Naive B cell (primary cell): ENCODE results near the gene FBXL14. TPM values are rescaled to one million over a fixed set of nuclear protein-coding genes. Genes with fewer than 3 reads are reported as not detected.

Experiments
- ATAC-seq, 2 donors: fragments of 150-1000 bp; cut with Tn5 transposase; 2 replicates each; pipeline ENCODE4 v1.10.0; 2021; ENCODE audit warnings: low read depth in 2 of 2, mild to moderate bottlenecking in 2 of 2, moderate library complexity in 2 of 2
- DNase-seq: peaks from one replicate; pipeline ENCODE4 v3.0.0; 2022
- H3K27ac Mint-ChIP-seq, 6 donors: one replicate each; pipeline ENCODE4 v1.8.0; 2020 to 2022; ENCODE audit warnings: mild to moderate bottlenecking in 6 of 6, mixed read lengths in 6 of 6, moderate library complexity in 5 of 6, inconsistent platforms in 2 of 6
- H3K27me3 Mint-ChIP-seq, 3 donors: one replicate each; pipeline ENCODE4 v1.8.0; 2021 to 2022; ENCODE audit warnings: mixed read lengths in 3 of 3, mild to moderate bottlenecking in 1 of 3
- H3K36me3 Mint-ChIP-seq, 2 donors: one replicate each; pipeline ENCODE4 v1.8.0; 2020 to 2022; ENCODE audit warnings: mixed read lengths in 2 of 2, inconsistent platforms in 1 of 2, mild to moderate bottlenecking in 1 of 2
- H3K4me1 Mint-ChIP-seq, 3 donors: one replicate each; pipeline ENCODE4 v1.8.0; 2020 to 2022; ENCODE audit warnings: mixed read lengths in 3 of 3, inconsistent platforms in 1 of 3, mild to moderate bottlenecking in 1 of 3, moderate library complexity in 1 of 3
- H3K4me3 Mint-ChIP-seq, 8 donors: one replicate each; pipeline ENCODE4 v1.8.0; 2020 to 2022; ENCODE audit warnings: mild to moderate bottlenecking in 8 of 8, mixed read lengths in 8 of 8, moderate library complexity in 8 of 8, inconsistent platforms in 2 of 8
- H3K9me3 Mint-ChIP-seq, 7 donors: one replicate each; pipeline ENCODE4 v1.8.0; 2020 to 2022; ENCODE audit warnings: mixed read lengths in 7 of 7, mild to moderate bottlenecking in 5 of 7, inconsistent platforms in 2 of 7, moderate library complexity in 1 of 7
- polyA plus RNA-seq, 6 donors: library from polyadenylated mRNA; unstranded; fragments of 300-500 nt; fragmentation: Illumina TruSeq; gene quantifications; one replicate each; pipeline ENCODE4 v1.2.3, GENCODE V29; 2021; ENCODE audit warnings: low read depth in 6 of 6

FBXL14 gene
- polyA plus RNA-seq, 6 donors from 2014 or later = 11.2 to 20.6 (median 14.6) TPM

DNA sequence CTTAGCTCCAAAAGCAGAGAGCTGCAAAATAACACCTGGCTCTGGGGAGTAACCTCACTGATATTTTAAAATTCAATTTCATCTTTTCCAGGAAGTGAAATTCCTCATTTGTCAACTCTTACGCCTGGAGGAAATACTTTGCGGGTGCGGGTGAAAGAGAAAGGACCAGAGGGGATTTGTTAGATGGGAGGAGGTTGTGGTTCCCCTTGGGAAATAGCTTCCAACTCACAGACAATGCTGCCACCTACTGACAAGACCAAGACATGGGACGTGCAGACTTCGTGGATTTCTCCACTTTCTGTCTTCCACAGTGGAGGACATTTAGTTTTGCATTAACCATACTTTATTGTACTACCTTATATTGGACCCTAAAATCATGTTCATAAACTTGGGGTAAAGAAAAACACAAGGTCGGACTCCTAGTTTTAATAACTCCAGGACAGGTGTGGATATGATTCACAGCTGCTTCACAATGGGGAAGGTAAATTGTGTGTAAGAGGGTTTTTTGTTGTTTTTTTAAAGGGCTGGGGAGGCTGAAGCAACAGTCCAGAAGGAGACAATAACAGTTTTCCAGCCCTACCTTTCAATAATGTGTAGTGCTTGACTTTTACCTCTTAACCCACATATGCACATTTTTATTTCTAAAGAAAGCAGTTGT lies 10.8 kb downstream of the FBXL14 start:
- Mint-ChIP-seq H3K27me3 (no peaks in the 10 kb centered on the region), H3K9me3 (no peaks in the 10 kb centered on the region), H3K4me1 (peaks cover 8 to 18% (median 16%) of the 10 kb centered on the region in 3 donors), H3K27ac (peak overlapping the region in 4 of 6 donors; percentile 3 to 76 (median 40)), H3K4me3 (peak overlapping the region in 7 of 8 donors; percentile 38 to 82 (median 65)), H3K36me3 (no peaks in the 10 kb centered on the region)
- ATAC-seq = peak; percentile 83 to 97
- DNase-seq = peak; percentile 74

DNA sequence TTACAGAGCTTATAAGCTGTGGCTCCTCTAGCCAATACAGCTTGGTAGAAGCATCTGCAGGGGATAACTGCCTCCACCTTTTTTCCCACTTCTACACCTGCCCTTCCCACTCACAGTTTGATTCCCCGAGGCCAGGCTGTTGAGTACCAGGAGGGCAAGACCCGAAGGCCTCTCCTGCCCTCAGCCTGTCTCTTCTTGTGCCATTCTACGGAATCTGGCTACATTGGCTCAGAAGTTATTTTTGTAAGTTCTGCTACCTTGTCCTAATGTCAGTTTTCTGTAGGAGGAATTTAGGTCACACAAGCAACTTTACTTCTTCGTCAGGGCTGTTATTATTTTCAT lies 11.7 kb downstream of the FBXL14 start:
- H3K27ac Mint-ChIP-seq = no peak overlapping the region
- H3K9me3 Mint-ChIP-seq = no peaks in the 10 kb centered on the region
- no peaks in the 10 kb centered on the region for H3K36me3 Mint-ChIP-seq
- no peaks in the 10 kb centered on the region for H3K27me3 Mint-ChIP-seq
- no peak for ATAC-seq
- no peak for DNase-seq
- H3K4me3 Mint-ChIP-seq = no peak overlapping the region
- peaks cover under 1 to 11% (median 9%) of the 10 kb centered on the region in 3 donors for H3K4me1 Mint-ChIP-seq

DNA sequence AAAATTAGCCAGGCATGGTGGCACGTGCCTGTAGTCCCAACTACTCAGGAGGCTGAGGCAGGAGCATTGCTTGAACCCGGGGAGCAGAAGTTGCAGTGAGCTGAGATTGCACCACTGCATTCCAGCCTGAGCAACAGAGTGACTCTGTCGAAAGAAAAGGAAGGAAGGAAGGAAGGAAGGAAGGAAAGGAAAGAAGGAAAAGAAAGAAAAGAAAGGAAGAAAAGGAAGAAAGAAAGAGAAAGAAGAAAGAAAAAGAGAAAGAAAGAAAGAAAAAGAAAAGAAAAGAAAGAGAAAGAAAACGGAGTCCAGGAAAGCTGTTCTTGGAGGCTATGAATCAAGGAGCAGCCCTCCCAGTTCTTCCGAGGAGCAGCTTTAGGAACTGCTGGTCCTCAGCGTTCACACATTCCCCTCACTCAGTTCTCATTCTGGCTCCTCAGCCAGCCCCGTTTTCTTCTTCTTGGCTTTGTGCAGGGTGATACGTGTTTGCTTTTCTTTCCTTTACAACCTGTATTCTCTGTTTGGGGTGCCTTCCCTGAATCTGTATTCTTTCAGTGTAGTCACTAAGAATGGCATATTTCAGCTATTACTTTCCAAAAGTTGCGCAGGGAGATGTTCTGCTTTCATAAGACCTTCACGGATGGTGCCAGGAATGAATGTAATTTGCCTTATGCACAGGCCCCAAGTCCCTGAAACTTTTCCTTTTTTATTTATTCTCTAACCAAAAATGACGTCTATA lies 12.2 kb downstream of the FBXL14 start:
- Mint-ChIP-seq H3K27ac (no peak overlapping the region), H3K4me3 (peak overlapping the region in 2 of 8 donors; percentile 29 to 37), H3K9me3 (no peaks in the 10 kb centered on the region), H3K36me3 (no peaks in the 10 kb centered on the region), H3K4me1 (peaks cover 0 to 11% (median 8%) of the 10 kb centered on the region in 3 donors), H3K27me3 (no peaks in the 10 kb centered on the region)
- ATAC-seq (no peak), DNase-seq (no peak)

DNA sequence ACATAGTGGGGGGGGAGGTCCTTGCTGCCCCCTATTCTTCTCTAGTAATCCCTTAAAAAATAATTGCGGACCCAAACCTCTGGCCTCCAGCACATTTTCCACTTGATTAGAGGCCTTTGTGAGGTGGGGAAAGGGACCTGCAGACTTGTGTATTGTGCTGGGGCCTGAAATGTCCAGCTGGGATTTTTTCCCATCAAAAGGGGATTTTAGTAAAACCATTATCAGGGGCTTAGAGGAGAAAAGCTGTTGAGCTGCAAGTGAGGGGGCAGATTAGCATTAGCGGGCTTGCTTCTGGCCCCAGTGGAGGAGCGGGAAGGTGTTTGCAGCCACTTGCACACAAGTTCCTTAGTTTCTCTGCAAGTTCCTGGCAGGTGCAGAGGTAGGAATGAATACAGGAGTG lies 13.9 kb downstream of the FBXL14 start:
- H3K9me3 Mint-ChIP-seq = no peaks in the 10 kb centered on the region
- peaks cover 0 to 14% (median 8%) of the 10 kb centered on the region in 3 donors for H3K4me1 Mint-ChIP-seq
- ATAC-seq = no peak
- H3K27ac Mint-ChIP-seq = peak overlapping the region in 1 of 6 donors; percentile 35
- H3K27me3 Mint-ChIP-seq = no peaks in the 10 kb centered on the region
- no peak for DNase-seq
- H3K4me3 Mint-ChIP-seq = no peak overlapping the region
- no peaks in the 10 kb centered on the region for H3K36me3 Mint-ChIP-seq

DNA sequence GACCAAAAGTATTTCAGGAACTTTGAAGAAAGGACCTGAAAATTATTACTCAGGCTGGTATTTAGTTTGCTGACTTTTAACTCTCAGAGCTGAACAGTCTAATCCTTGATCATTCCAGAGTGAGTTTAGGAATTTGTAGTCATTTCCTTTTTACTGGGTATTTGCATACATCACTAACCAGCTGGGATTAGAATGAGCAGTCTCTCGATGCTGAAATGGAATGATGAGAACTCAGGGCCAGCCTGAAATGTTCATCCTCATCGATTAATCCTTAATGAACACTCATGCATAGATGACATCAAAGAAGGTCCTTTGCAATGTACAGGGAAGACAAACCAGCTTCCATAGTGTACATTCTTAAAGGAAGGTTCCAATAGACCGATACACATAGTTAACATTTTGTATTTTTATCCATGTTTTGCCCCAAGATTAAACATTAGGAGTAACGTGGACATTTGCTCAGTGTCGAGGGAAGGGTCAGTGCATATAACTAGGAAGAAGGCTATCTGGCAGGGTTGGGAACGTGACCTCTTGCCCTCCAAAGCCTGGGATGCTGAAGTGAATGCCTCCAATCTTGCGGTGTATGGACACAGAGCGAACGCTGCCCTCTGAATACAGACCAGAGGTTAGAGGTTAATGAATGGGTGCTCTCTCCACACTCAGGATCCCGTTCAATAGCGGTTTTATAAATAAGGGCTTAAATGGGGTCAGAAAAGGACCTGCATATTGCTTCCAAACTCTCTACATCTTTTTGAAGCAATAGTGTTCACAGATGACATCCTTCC lies 14.5 kb downstream of the FBXL14 start:
- ATAC-seq (no peak), DNase-seq (no peak)
- no peaks in the 10 kb centered on the region for H3K36me3 Mint-ChIP-seq
- no peak overlapping the region for H3K27ac Mint-ChIP-seq
- peaks cover 0 to 18% (median 8%) of the 10 kb centered on the region in 3 donors for H3K4me1 Mint-ChIP-seq
- no peak overlapping the region for H3K4me3 Mint-ChIP-seq
- no peaks in the 10 kb centered on the region for H3K27me3 Mint-ChIP-seq
- no peaks in the 10 kb centered on the region for H3K9me3 Mint-ChIP-seq

DNA sequence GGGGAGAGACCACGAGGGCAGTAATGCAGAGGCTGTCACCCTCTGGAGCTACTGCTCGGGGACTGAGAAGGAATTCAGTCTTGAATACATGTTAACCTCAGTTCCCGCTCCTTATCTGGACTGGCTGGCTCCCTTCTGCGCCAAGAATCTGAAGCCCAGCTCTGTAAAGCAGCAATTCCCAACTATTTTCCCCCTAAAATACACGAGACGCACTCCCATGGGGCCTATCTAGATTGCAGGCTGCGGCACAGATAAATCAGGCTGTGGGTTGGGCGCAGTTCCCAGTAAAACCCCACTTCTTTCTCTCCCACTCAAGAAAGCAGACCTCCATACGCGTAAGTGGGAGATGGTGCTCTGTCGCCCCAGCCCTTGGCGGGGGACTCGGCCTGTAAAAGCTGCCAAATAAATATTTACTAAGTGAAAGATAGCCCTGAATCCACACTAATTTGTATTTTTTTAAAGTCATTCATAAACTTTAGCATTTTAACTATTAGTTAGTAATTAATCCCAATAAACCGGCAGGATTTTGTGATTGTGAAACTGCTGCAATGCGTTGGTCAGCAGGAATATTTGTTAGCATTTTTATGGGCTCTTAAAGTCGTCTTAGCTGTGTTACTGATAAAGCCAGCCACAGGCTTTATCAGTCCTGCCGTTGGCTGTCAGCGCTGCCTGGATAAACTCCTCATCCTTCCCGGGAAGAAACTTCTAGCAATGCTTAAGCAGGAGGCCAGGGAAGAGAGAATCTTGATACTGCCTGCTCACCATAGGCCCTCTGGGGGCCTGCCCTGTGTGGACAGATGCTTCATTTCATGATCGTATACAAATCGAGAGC lies 17.8 kb downstream of the FBXL14 start:
- H3K4me3 Mint-ChIP-seq = no peak overlapping the region
- ATAC-seq (no peak), DNase-seq (no peak)
- peaks cover 4 to 9% of the 10 kb centered on the region in 2 donors for H3K36me3 Mint-ChIP-seq
- peaks cover 0 to 18% (median 0%) of the 10 kb centered on the region in 3 donors for H3K27me3 Mint-ChIP-seq
- H3K4me1 Mint-ChIP-seq = peaks cover 0 to 11% (median 11%) of the 10 kb centered on the region in 3 donors
- peaks cover 0 to 1% (median 0%) of the 10 kb centered on the region in 7 donors for H3K9me3 Mint-ChIP-seq
- H3K27ac Mint-ChIP-seq = peak overlapping the region in 1 of 6 donors; percentile 28

DNA sequence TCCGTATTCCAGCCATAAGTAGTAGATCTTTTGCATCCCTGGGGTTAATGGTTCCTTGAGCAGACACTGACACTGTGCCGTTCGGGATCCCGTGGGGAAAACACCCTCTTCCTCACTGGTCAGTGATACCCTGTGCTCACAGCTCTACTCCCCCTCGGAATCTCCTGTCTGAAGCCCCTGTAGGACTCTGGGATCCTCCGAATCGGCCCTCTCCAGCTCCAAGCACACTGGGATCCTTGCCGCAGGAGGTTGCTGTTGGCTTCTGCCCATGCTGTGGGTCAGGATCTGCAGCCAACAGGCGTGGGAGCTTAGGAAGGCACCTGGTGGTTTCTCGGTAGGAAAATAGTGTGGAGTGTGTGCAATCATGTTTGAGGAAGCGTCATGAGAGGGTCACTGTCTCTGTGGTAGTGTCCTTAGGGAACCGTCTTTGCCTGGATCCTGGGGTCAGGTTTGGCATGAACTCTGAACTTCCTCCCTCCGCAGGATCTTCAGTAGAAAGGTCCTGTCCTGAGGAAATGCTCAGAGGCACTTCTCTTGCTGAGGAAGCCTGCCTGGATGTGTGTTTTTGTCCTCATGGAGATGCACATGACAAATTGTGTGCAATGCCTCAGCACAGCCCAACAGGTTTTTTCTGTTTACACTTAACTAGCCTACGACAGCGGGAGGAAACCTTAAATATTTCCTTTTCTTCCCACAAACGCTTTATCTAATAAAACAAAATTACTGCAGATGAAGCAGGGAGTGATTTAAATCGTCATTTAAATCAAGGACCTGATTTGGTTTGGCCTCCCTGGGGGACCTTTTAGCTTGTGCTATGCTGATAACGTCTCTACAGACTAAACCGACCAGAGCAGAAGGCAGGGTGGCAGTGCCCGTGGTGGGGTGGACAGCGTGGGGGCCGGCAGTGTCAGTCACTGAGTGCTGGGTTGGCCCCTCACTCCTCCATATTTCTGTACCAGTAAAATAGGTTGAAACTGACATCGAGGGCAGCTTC lies 18.7 kb downstream of the FBXL14 start:
- peak overlapping the region in 4 of 6 donors; percentile 51 to 82 (median 80) for H3K27ac Mint-ChIP-seq
- ATAC-seq (no peak), DNase-seq (no peak)
- peaks cover 0 to 11% (median 11%) of the 10 kb centered on the region in 3 donors for H3K4me1 Mint-ChIP-seq
- peaks cover 0 to 1% (median 0%) of the 10 kb centered on the region in 7 donors for H3K9me3 Mint-ChIP-seq
- H3K4me3 Mint-ChIP-seq = peak overlapping the region in 1 of 8 donors; percentile 26
- peaks cover 0 to 19% (median 0%) of the 10 kb centered on the region in 3 donors for H3K27me3 Mint-ChIP-seq
- H3K36me3 Mint-ChIP-seq = peaks cover 4 to 9% of the 10 kb centered on the region in 2 donors

DNA sequence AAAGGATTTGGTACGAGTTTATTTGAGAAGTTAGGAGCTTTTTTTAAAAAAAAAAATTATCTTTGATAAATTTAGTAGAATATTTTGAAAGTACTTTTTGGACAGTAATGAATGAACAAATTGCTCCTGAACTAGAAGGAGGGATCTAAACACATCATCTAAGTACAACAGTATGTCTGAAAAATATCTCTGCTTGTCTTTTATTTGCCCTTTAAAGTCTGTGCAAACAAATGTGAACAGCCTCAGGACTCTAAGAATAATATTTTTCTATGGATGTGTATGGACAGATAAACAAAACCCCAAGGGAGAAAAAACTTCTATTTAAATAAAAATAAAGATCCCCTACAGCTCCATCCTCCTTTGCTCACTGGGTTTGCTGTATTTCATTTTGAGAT lies 19.5 kb downstream of the FBXL14 start:
- DNase-seq (no peak), ATAC-seq (no peak)
- Mint-ChIP-seq H3K27ac (peak overlapping the region in 2 of 6 donors; percentile 65 to 79), H3K36me3 (peaks cover 4 to 9% of the 10 kb centered on the region in 2 donors), H3K27me3 (peaks cover 0 to 26% (median 0%) of the 10 kb centered on the region in 3 donors), H3K9me3 (peaks cover 0 to 1% (median 0%) of the 10 kb centered on the region in 7 donors), H3K4me3 (no peak overlapping the region), H3K4me1 (peaks cover 0 to 11% (median 11%) of the 10 kb centered on the region in 3 donors)

DNA sequence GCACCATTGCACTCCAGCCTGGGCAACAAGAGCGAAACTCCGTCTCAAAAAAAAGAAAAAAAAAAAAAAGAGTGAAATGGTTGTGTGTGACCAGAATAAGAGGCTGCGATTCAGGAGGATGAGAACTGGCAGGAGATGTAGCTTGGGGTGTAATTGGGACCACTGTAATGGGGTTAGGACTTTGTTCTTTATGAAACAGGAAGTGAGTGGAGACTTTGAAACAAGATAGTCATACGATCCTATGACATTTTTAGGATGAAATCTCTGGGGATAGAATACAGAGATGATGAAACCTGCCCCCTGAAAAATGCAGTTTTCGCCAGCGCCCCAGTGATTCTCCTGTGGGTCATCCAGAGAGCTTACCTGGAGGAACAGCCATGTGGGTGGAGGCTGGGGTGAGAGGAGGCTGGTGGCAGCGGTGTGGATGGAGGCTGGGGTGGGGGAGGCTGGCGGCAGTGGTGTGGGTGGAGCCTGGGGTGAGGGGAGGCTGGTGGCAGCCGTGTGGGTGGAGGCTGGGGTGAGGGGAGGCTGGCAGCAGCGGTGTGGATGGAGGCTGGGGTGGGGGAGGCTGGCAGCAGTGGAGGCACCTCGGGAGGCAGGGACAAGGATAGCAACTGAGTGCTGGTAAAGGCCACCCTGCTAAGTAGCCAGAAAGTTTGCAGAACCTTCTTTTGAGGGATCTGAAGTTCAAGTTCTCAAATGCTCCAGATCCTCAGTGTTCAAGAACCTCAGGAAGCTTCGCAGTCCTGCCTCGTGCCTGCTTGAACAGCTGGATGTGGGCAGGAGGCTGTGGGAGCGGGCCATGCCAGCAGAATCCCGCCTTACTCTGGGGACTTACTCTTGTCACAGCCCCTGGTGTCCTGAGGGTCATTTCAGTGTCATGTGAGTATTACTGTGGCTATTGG lies 20.2 kb downstream of the FBXL14 start:
- DNase-seq = no peak
- H3K9me3 Mint-ChIP-seq = peaks cover 0 to 1% (median 0%) of the 10 kb centered on the region in 7 donors
- no peak for ATAC-seq
- peak overlapping the region in 1 of 8 donors; percentile 9 for H3K4me3 Mint-ChIP-seq
- H3K36me3 Mint-ChIP-seq = peaks cover 4 to 9% of the 10 kb centered on the region in 2 donors
- peak overlapping the region in 2 of 6 donors; percentile 49 to 87 for H3K27ac Mint-ChIP-seq
- peaks cover 0 to 11% (median 11%) of the 10 kb centered on the region in 3 donors for H3K4me1 Mint-ChIP-seq
- peaks cover 0 to 26% (median 0%) of the 10 kb centered on the region in 3 donors for H3K27me3 Mint-ChIP-seq

DNA sequence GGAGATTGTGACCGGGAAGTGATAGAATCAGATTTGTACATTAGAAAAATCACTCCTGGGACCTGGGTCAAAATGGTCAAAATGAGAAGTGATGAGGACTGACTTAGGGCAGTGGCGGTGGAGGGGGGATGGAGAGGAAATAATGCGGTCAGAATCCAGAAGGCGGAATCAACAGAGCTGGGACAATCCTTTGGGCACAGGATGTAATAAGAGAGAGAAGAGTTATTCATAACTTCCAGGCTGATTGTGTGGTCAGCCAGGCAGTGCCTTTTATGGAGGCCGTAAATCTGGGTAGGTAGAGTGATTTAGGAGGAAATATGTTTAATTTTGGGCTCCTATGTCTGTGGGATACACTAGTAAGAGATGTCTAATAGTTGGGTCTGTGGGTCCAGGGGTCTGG lies 21.6 kb downstream of the FBXL14 start:
- Mint-ChIP-seq H3K9me3 (peaks cover 0 to 1% (median 0%) of the 10 kb centered on the region in 7 donors), H3K27ac (no peak overlapping the region), H3K27me3 (peaks cover 2 to 29% (median 4%) of the 10 kb centered on the region in 3 donors), H3K4me3 (peak overlapping the region in 1 of 8 donors; percentile 41), H3K4me1 (peaks cover 0 to 11% (median 11%) of the 10 kb centered on the region in 3 donors), H3K36me3 (peaks cover 4 to 9% of the 10 kb centered on the region in 2 donors)
- DNase-seq (no peak), ATAC-seq (no peak)

DNA sequence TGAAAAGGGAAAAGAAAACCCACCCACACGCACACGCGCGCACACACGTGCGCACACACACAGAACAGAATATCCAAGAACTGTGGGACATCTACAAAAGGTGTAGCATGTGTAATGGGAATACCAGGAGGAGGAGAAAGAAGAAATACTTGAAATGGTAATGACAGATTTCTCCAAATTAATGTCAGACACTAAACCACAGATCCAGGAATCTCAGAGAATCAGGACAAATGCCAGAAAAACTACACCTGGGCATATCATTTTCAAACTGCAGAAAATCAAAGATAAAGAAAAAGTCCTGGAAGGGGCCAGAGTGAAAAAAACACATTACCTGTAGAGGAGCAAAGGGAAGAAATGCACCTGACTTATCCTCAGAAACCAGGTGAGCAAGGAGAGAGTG lies 26.5 kb downstream of the FBXL14 start:
- no peaks in the 10 kb centered on the region for H3K9me3 Mint-ChIP-seq

More for the DNA sequence above, 26.5 kb downstream of the FBXL14 start:
- no peak for DNase-seq
- no peak for ATAC-seq
- Mint-ChIP-seq H3K4me1 (peaks cover 0 to 4% (median 3%) of the 10 kb centered on the region in 3 donors), H3K27ac (peak overlapping the region in 1 of 6 donors; percentile 18), H3K4me3 (no peak overlapping the region), H3K36me3 (peaks cover 6 to 11% of the 10 kb centered on the region in 2 donors), H3K27me3 (peaks cover 5 to 23% (median 20%) of the 10 kb centered on the region in 3 donors)
